ENCODE results near the gene MAPKAPK3.

DNA sequence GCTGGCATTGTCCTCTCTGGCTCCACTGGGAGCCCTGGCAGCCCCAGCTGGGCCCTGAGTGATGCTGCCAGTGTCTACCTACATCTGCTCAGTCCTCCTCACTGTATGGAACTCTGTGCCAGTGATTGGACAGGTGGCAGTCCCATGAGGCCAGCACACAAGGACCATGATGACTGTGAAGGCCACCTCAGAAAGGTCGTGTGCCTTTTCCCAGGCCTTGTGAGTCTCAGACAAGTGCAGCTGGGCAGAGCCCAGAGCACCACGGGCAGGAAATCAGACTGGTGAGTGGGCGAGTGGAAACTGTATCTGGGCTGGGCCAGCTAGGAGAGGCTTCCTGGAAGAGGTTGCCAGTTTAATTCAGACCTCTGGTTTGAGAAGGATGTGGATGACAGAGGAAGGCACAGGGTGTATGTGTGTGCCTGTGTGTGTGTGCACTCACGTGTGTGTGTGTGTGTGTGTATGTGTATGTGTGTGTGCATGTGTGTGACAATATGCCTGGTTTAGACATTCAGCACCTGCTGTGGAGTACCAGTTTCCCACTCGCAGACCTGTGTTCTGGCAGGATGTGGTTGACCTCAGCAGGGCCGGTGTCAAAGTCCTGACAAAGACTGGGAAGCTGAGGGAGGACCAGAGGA lies 7.0 kb downstream of the MAPKAPK3 start:
- TF ChIP-seq, protein P1, sequence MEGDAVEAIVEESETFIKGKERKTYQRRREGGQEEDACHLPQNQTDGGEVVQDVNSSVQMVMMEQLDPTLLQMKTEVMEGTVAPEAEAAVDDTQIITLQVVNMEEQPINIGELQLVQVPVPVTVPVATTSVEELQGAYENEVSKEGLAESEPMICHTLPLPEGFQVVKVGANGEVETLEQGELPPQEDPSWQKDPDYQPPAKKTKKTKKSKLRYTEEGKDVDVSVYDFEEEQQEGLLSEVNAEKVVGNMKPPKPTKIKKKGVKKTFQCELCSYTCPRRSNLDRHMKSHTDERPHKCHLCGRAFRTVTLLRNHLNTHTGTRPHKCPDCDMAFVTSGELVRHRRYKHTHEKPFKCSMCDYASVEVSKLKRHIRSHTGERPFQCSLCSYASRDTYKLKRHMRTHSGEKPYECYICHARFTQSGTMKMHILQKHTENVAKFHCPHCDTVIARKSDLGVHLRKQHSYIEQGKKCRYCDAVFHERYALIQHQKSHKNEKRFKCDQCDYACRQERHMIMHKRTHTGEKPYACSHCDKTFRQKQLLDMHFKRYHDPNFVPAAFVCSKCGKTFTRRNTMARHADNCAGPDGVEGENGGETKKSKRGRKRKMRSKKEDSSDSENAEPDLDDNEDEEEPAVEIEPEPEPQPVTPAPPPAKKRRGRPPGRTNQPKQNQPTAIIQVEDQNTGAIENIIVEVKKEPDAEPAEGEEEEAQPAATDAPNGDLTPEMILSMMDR (IDR thresholded peaks at IDR 0.05): no peak
- no peak for TF ChIP-seq POLR2A (IDR thresholded peaks at IDR 0.05)
- TF ChIP-seq EP300 (IDR thresholded peaks at IDR 0.05): no peak

Measured in ovary (tissue), 3 donors.